ENCODE results near the gene LARP1B. TPM values are rescaled to one million over a fixed set of nuclear protein-coding genes. Genes with fewer than 3 reads are reported as not detected.
"Not testable (repeated sequence)": the region's sequence is repeated elsewhere in the genome, so short reads cannot be mapped to it uniquely, and the experiment has no call there.

The LARP1B gene
- 10 to 100 TPM; 22.1 to 26.0 TPM for total RNA-seq

DNA sequence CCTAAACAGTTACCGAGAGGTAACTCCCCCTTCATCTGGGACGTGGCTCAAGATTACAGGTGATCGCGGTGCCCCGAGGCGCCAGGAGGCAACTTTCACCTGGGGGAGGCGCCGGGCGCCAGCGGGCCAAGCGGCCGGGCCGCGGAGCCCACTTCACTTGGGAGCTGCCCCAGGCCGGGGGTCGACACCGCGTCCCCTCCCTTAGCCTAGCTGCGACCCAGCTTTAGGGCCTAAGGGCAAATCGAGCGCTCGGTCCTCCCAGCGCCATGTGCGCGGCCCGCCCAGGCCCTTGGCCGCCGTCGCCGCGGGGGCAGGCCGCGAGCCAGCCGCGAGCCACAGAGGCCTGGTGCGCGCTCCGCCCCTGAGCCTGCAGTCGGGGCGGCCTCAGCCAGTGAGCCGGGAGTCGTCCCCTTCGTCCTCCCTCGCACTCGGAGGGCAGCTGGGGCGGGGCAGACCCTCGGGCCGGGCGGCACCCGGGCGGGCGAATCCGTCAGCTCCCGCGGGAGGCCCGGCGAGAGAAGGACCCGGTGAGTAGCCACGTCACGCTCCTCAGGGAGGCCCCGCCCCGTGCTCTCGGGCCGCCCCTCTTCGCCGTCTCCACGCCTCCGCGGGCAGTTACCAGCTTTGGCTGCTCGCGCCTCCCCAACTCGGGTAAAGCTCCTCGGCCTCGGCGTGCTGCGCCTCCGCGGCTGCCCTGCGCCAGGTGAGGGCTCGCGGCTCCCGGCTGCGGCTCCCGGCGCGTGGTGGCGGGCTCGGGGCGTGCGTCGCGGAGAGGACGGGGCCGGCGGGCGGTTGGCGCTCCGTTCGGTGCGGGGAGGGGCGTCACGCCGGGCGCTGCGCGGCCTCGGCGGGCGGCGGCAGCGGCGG, at the start of gene LARP1B:
TSS of gene LARP1B (plus strand) at position 614 of the 867 bp plus-strand sequence. CDS start 13,640 bp downstream, outside the sequence.
- H3K27ac Mint-ChIP-seq, result peak within 1 kb of the TSS; percentile 93
- CTCF ChIA-PET, result interaction anchor here (0.6 to 1.5 kb wide), 5 partner anchors 10 to 560 kb away, joined by 3 to 8 read pairs (median 3); partner anchors contain the start of genes ABHD18 and MFSD8
- intact Hi-C loops (cut with DNase I, micrococcal nuclease), result loop anchor here (1.0 to 5.0 kb wide), 9 partner anchors 64 to 1034 kb away; partner anchors contain the start of genes PLK4 (in 2 of the 2), ABHD18 (in 1 of the 2), HSPA4L (in 1 of the 2) and INTU (in 1 of the 2)
- no peaks in the 10 kb centered on the region for H3K27me3 Mint-ChIP-seq
- H3K36me3 Mint-ChIP-seq (ENCODE audit: low read depth), result peaks cover 2% of the 10 kb centered on the region
- peak within 1 kb of the TSS; percentile 81 for H3K4me3 Mint-ChIP-seq
- POLR2A ChIA-PET, result interaction anchor here (0.5 to 1.9 kb wide), 9 partner anchors 18 to 751 kb away, joined by 3 to 41 read pairs (median 6); partner anchors contain the start of genes ABHD18, MFSD8, PGRMC2 and PLK4
- no peaks in the 10 kb centered on the region for H3K9me3 Mint-ChIP-seq (ENCODE audit: low read depth)
- H3K4me1 Mint-ChIP-seq, result peaks cover 14% of the 10 kb centered on the region
- peak; percentile 92 for ATAC-seq
- peak; percentile 96 for DNase-seq

DNA sequence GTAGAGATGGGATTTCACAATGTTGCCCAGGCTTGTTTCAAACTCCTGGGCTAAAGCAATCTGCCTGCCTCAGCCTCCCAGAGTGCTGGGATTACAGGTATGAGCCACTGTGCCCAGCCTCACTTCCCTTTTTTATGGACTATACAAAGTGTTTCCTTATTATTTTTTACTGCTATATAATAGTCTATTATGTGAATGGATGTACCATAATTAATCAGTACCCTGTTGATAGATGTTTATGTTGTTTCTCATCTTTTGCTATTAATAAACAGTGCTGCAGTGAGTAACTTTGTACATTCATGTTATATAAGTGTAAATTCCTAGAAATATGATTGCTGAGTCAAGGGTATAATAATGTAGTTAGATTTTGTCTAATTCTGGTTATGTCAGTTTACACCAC, 35.8 kb upstream of the LARP1B start:
- Mint-ChIP-seq H3K27ac (no peak overlapping the region), H3K4me1 (no peaks in the 10 kb centered on the region), H3K9me3 (ENCODE audit: low read depth) (no peaks in the 10 kb centered on the region), H3K36me3 (ENCODE audit: low read depth) (peaks cover 33% of the 10 kb centered on the region), H3K4me3 (no peak overlapping the region), H3K27me3 (no peaks in the 10 kb centered on the region)
- ATAC-seq, result no peak
- POLR2A ChIA-PET, result no interaction called here
- intact Hi-C loops (cut with DNase I, micrococcal nuclease), result no loop called here
- DNase-seq, result no peak
- CTCF ChIA-PET, result no interaction called here

DNA sequence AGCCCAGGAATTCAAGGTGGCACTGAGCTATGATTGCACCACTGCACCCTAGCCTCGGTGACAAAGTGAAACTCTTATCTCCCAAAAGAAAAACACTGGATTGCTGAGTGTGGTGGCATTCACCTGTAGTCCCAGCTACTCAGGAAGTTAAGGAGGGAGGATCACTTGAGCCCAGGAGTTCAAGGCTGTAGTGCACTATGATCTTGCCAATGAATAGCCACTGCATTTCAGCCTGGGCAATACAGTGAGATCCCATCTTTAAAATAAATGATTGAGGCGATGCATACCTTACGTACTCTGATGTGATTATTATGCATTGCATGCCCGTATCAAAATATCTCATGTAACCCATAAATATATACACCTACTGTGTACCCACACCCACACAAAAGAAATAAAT, 31.2 kb upstream of the LARP1B start:
- ChIA-PET CTCF (interaction anchor here (0.9 kb wide), 1 partner anchor 13 kb away, joined by 3 read pairs; no protein-coding TSS in a partner anchor), POLR2A (no interaction called here)
- Mint-ChIP-seq H3K36me3 (ENCODE audit: low read depth) (peaks cover 25% of the 10 kb centered on the region), H3K4me1 (no peaks in the 10 kb centered on the region), H3K27me3 (no peaks in the 10 kb centered on the region), H3K27ac (no peak overlapping the region), H3K4me3 (no peak overlapping the region), H3K9me3 (ENCODE audit: low read depth) (no peaks in the 10 kb centered on the region)
- no peak for DNase-seq
- intact Hi-C loops (cut with DNase I, micrococcal nuclease), result no loop called here
- ATAC-seq, result no peak

DNA sequence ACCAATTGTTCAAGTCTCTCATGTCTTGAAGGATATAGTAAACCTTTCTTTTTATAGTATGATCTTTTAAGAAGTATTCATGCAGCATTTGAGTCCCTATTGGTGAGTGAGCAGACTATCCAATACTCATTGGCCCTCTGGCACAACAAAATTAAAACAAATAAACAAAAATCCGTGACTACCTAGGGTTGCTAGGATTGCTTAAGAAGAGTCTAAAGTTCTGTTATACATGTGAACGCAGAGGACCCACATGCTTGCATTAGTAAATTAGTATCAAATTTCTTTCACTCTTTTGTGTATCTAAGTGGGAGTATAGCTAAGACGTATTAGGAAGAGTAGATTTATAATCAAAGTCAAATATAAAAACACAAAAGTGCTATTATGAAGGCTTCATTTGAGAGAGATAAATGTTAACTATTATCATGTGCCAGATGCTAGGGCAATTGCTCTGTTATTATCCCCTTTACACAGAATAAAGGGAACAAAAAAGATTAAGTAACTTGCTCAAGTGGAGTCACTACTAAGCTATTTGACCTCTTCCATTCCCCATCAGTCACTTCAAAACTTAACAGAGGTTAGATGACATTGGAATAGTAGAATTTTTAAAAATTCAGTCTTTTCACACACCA, 29.2 kb upstream of the LARP1B start:
- intact Hi-C loops (cut with DNase I, micrococcal nuclease), result no loop called here
- H3K27ac Mint-ChIP-seq, result no peak overlapping the region
- peaks cover 25% of the 10 kb centered on the region for H3K36me3 Mint-ChIP-seq (ENCODE audit: low read depth)
- no peaks in the 10 kb centered on the region for H3K27me3 Mint-ChIP-seq
- no peak overlapping the region for H3K4me3 Mint-ChIP-seq
- ChIA-PET CTCF (no interaction called here), POLR2A (interaction anchor here (0.6 kb wide), 1 partner anchor 1758 kb away, joined by 3 read pairs; no protein-coding TSS in a partner anchor)
- ATAC-seq, result no peak
- no peak for DNase-seq
- no peaks in the 10 kb centered on the region for H3K4me1 Mint-ChIP-seq
- no peaks in the 10 kb centered on the region for H3K9me3 Mint-ChIP-seq (ENCODE audit: low read depth)

DNA sequence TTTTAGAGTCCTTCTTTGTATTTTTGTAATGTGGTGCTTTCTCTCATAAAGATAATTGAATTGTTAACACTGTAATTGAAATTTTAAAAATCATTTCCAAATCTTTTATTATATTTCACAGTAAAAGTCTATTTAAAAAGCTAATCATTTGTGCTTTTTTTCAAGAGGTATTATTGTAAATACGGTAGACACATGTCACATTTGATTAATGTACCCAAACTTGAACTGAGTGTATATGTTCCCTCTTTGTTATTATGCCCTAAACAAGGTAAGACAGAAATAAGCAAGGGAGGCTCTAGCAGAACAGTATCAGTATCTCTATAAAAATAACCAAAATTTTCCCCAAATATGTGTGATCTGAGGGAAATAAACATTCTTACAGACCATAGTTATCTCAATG, 21.5 kb upstream of the LARP1B start:
- Mint-ChIP-seq H3K9me3 (ENCODE audit: low read depth) (no peaks in the 10 kb centered on the region), H3K27me3 (no peaks in the 10 kb centered on the region), H3K36me3 (ENCODE audit: low read depth) (peaks cover 4% of the 10 kb centered on the region), H3K4me1 (no peaks in the 10 kb centered on the region), H3K27ac (no peak overlapping the region), H3K4me3 (no peak overlapping the region)
- DNase-seq, result no peak
- ChIA-PET POLR2A (no interaction called here), CTCF (no interaction called here)
- intact Hi-C loops (cut with DNase I, micrococcal nuclease), result no loop called here
- no peak for ATAC-seq

DNA sequence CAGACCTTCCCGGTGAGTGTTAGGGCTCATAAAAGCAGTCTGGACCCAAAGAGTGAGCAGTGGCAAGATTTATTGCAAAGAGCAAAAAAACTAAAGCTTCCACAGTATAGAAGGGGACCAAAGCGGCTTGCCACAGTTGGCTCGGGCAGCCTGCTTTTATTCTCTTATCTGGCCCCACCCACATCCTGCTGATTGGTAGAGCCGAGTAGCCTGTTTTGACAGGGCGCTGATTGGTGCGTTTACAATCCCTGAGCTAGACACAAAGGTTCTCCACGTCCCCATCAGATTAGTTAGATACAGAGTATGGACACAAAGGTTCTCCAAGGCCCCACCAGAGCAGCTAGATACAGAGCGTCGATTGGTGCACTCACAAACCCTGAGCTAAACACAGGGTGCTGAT, 14.1 kb upstream of the LARP1B start:
- H3K27ac Mint-ChIP-seq; POLR2A ChIA-PET; DNase-seq; H3K9me3 Mint-ChIP-seq (ENCODE audit: low read depth); H3K4me1 Mint-ChIP-seq; intact Hi-C loops (cut with DNase I, micrococcal nuclease); H3K36me3 Mint-ChIP-seq (ENCODE audit: low read depth); H3K4me3 Mint-ChIP-seq; H3K27me3 Mint-ChIP-seq; ATAC-seq: not testable (repeated sequence)
- CTCF ChIA-PET, result interaction anchor here (0.6 kb wide), 1 partner anchor 77 kb away, joined by 5 read pairs; no protein-coding TSS in a partner anchor

DNA sequence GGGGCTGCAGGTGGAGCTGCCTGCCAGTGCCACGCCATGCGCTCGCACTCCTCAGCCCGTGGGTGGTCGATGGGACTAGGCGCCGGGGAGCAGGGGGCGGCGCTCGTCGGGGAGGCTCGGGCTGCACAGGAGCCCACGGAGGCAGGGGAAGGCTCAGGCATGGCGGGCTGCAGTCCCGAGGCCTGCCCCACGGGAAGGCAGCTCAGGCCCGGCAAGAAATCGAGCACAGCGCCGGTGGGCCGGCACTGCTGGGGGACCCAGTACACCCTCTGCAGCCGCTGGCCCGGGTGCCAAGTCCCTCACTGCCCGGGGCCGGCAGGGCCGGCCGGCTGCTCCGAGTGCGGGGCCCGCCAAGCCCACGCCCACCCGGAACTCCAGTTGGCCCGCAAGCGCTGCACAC, 13.6 kb upstream of the LARP1B start:
- not testable (repeated sequence) for H3K27ac Mint-ChIP-seq

DNA sequence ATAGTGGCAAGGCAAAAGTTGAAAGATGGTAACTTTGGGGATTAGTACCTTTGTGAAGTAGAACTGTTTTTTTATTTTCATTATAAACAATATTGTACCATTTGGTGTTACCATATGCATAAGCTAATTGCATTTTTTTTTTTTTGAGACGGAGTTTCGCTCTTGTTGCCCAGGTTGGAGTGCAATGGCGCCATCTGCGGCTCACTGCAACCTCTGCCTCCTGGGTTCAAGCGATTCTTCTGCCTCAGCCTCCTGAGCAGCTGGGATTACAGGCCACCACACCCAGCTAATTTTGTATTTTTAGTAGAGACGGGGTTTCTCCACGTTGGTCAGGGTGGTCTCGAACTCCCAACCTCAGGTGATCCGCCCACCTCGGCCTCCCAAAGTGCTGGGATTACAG, 9.9 kb upstream of the LARP1B start:
- POLR2A ChIA-PET, result interaction anchor here (0.6 kb wide), 1 partner anchor 337 kb away, joined by 5 read pairs; no protein-coding TSS in a partner anchor
- H3K4me3 Mint-ChIP-seq; H3K9me3 Mint-ChIP-seq (ENCODE audit: low read depth); ATAC-seq; H3K36me3 Mint-ChIP-seq (ENCODE audit: low read depth); H3K27me3 Mint-ChIP-seq; H3K27ac Mint-ChIP-seq; H3K4me1 Mint-ChIP-seq: not testable (repeated sequence)
- peak; percentile 52 for DNase-seq
- intact Hi-C loops (cut with DNase I, micrococcal nuclease), result loop anchor here in 1 of 2 experiments (5.0 kb wide), 1 partner anchor 444 kb away; no protein-coding TSS in a partner anchor
- CTCF ChIA-PET, result interaction anchor here (0.6 to 1.2 kb wide), 4 partner anchors 9 to 172 kb away, joined by 3 to 4 read pairs (median 3); partner anchors contain the start of gene LARP1B

More for the DNA sequence above, 13.6 kb upstream of the LARP1B start:
- H3K9me3 Mint-ChIP-seq (ENCODE audit: low read depth); H3K4me3 Mint-ChIP-seq; H3K36me3 Mint-ChIP-seq (ENCODE audit: low read depth); intact Hi-C loops (cut with DNase I, micrococcal nuclease); H3K4me1 Mint-ChIP-seq; DNase-seq; POLR2A ChIA-PET; H3K27me3 Mint-ChIP-seq; ATAC-seq: not testable (repeated sequence)
- CTCF ChIA-PET, result interaction anchor here (0.6 kb wide), 1 partner anchor 77 kb away, joined by 5 read pairs; no protein-coding TSS in a partner anchor

DNA sequence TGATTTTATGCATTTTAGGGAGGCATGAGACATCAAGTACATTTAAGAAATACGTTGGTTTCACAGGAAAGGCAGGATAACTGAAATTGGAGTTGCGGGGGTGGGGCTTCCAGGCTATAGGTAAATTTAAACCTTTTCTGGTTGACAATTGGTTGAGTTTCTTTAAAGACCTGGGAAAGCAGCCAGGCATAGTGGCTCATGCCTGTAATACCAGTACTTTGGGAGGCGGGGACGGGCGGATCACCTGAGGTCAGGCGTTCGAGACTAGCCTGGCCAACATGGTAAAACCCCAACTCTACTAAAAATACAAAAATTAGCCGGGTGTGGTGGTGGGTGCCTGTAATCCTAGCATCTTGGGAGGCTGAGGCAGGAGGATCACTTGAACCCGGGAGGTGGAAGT, 6.2 kb upstream of the LARP1B start:
- H3K27me3 Mint-ChIP-seq; H3K36me3 Mint-ChIP-seq (ENCODE audit: low read depth); H3K4me3 Mint-ChIP-seq; CTCF ChIA-PET; H3K9me3 Mint-ChIP-seq (ENCODE audit: low read depth); H3K4me1 Mint-ChIP-seq; POLR2A ChIA-PET; H3K27ac Mint-ChIP-seq; ATAC-seq; DNase-seq: not testable (repeated sequence)
- intact Hi-C loops (cut with DNase I, micrococcal nuclease), result loop anchor here in 1 of 2 experiments (5.0 kb wide), 1 partner anchor 448 kb away; no protein-coding TSS in a partner anchor

DNA sequence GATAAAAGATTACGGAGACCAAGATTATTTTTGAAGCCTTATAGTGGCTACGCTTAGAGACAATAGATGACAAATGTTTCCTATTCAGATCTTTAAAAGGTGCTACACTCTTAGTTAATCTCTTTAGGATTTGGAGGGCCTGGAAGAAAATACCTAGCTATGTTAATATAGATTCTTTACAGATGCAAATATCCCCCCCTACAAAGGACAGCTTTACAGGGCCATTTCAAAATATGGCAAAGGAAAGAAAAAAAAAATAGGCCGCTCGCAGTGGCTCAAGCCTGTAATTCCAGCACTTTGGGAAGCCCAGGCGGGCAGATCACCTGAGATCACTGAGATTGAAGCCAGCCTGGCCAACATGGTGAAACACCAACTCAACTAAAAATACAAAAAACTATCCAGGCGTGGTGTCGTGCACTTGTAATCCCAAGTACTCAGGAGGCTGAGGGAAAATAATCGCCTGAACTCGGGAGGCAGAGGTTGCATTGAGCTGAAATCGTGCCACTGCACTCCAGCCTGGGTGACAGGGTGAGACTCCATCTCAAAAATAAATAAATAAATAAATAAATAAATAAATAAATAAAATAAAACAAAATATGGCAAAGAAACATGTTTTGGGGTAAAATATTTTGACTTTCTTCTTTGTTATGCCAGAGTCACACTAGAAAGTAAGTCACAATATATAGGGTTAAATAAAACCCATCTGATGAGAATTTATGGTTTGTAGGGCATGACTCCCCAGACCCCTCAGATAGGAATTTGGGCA, 5.5 kb upstream of the LARP1B start:
- H3K4me3 Mint-ChIP-seq; H3K4me1 Mint-ChIP-seq; H3K36me3 Mint-ChIP-seq (ENCODE audit: low read depth); H3K9me3 Mint-ChIP-seq (ENCODE audit: low read depth); ATAC-seq; H3K27ac Mint-ChIP-seq; H3K27me3 Mint-ChIP-seq; intact Hi-C loops (cut with DNase I, micrococcal nuclease); DNase-seq; CTCF ChIA-PET: not testable (repeated sequence)
- POLR2A ChIA-PET, result interaction anchor here (0.6 kb wide), 1 partner anchor 757 kb away, joined by 3 read pairs; no protein-coding TSS in a partner anchor

DNA sequence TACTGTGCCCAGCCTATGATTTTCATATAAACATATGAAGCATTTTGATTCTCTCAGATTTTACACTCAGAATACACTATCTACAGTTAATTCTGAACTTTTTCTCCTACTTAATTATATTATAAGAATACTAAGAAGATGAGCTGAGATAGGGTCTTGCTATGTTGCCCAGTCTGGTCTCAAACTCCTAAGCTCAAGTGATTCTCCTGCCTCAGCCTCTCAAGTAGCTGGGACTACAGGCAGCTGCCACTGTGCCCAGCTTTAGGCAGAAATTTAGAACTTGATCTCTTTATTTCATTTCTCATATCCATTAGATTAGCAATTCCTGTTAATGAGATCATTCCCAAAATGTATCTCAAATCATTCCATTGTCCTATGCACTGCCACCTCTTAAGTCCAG, 4.7 kb upstream of the LARP1B start:
- no peak for DNase-seq
- ChIA-PET POLR2A (no interaction called here), CTCF (no interaction called here)
- no peak for ATAC-seq
- Mint-ChIP-seq H3K27ac (no peak overlapping the region), H3K36me3 (ENCODE audit: low read depth) (no peaks in the 10 kb centered on the region), H3K9me3 (ENCODE audit: low read depth) (no peaks in the 10 kb centered on the region), H3K27me3 (no peaks in the 10 kb centered on the region), H3K4me3 (no peak overlapping the region), H3K4me1 (peaks cover 5% of the 10 kb centered on the region)
- intact Hi-C loops (cut with DNase I, micrococcal nuclease), result no loop called here

Measured in activated CD4-positive, alpha-beta T cell treated with anti-CD3 and anti-CD28 coated beads for 36 hours (primary cell).